Osteoblast (primary cell): ENCODE data around the gene TXNRD3. TPM values are rescaled to one million over a fixed set of nuclear protein-coding genes. Genes with fewer than 3 reads are reported as not detected.

Source experiments
- DNase-seq: peaks from one replicate; pipeline ENCODE4 v3.0.0; 2011; ENCODE audit warnings: low spot score, mixed read lengths; ENCODE audit not compliant: insufficient read length; ENCODE audit errors: missing footprints
- H2AFZ ChIP-seq: 2 replicates; pipeline ENCODE4 v1.6.0; 2011; ENCODE audit warnings: mild to moderate bottlenecking, low read length
- H3K27ac ChIP-seq: 2 replicates; pipeline ENCODE4 v1.5.1; 2011; ENCODE audit warnings: mild to moderate bottlenecking, low read depth, low read length, moderate library complexity
- H3K27me3 ChIP-seq: 2 replicates; pipeline ENCODE4 v1.6.0; 2012; ENCODE audit warnings: mild to moderate bottlenecking, control low read depth, inconsistent platforms, low read length, moderate library complexity; ENCODE audit not compliant: insufficient read depth
- H3K36me3 ChIP-seq: 2 replicates; pipeline ENCODE4 v1.5.1; 2011; ENCODE audit warnings: mild to moderate bottlenecking, low read length, control low read depth, moderate library complexity; ENCODE audit not compliant: insufficient read depth
- H3K4me1 ChIP-seq: 2 replicates; pipeline ENCODE4 v1.5.1; 2011; ENCODE audit warnings: mild to moderate bottlenecking, low read length, control low read depth, moderate library complexity; ENCODE audit not compliant: insufficient read depth
- H3K4me2 ChIP-seq: 2 replicates; pipeline ENCODE4 v1.6.0; 2011; ENCODE audit warnings: mild to moderate bottlenecking, low read length; ENCODE audit not compliant: insufficient read depth
- H3K4me3 ChIP-seq: fragments of 200-600 bp; sonication (generic); 3 replicates; pipeline ENCODE4 v1.5.1; 2012; ENCODE audit warnings: mild to moderate bottlenecking, low read length, inconsistent platforms; ENCODE audit not compliant: insufficient read depth
- H3K79me2 ChIP-seq: 2 replicates; pipeline ENCODE4 v1.6.0; 2012; ENCODE audit warnings: mild to moderate bottlenecking, low read length, control low read depth, inconsistent platforms; ENCODE audit not compliant: insufficient read depth
- H3K9me3 ChIP-seq: 2 replicates; pipeline ENCODE4 v1.5.1; 2011; ENCODE audit warnings: low read depth, low read length, control low read depth
- H4K20me1 ChIP-seq: 2 replicates; pipeline ENCODE4 v1.6.0; 2012; ENCODE audit warnings: mild to moderate bottlenecking, low read length, control low read depth; ENCODE audit not compliant: insufficient read depth
- total RNA-seq: library from RNA; depleted of rRNA; stranded (reverse); fragments of >200 nt; gene quantifications from 2 replicates; pipeline ENCODE4 v1.2.3, GENCODE V29; 2012
- TF ChIP-seq, protein P1 (sequence below): IDR thresholded peaks from 2 replicates; pipeline ENCODE4 v1.5.1; 2011; ENCODE audit warnings: mild to moderate bottlenecking, low read depth, low read length, moderate library complexity; ENCODE audit errors: extremely low read depth

TXNRD3 gene
- 18.1 and 20.3 TPM in 2 replicates for total RNA-seq

DNA sequence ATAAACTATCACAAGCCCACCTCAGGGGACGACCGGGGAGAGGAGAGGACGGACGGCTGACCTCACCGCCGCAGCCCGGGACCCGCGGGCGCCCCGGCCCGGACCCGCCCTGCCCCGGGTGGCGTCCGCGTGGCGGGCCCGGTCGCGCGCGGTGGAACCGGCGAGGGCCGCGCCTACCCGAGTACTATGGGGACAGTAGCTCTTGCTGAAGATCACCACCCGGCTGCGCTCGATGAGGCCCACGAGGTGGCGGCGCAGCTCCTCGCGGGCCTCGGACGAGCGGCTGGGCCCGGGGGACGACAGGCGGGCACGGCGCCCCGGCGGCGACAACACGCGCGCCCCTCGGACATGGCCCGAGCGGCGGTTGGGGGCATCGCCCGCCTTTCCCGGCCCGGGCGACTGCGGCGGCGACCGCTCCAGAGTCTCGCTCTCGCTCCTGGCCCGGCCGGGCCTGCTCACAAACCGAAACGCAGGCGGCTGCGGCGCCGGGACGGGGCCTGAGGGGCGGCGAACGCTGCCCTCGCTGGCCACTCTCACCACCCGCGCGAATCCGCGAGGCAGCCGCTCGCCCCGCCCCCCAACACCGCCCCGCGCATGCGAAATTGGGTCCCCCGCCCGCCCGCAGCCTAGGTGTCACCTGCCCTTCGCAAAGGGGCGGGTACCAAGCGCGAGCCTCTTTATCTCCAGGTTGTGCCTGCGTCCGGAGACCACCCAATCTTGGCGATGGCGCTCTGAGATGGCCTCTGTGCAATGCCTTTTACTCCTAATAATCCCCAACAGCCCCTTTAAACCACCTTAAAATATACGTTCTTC lies at the start of gene TXNRD3:
Gene TXNRD3 (minus strand): TSS at position 554 of the 813 bp plus-strand sequence.
- no peaks in the 10 kb centered on the region for H4K20me1 ChIP-seq
- H3K27me3 ChIP-seq, result peaks cover 10% of the 10 kb centered on the region
- peak within 1 kb of the TSS; percentile 79 for H3K4me2 ChIP-seq
- H3K4me1 ChIP-seq, result peaks cover 3% of the 10 kb centered on the region
- H2AFZ ChIP-seq, result peak within 1 kb of the TSS; percentile 81
- TF ChIP-seq, protein P1, sequence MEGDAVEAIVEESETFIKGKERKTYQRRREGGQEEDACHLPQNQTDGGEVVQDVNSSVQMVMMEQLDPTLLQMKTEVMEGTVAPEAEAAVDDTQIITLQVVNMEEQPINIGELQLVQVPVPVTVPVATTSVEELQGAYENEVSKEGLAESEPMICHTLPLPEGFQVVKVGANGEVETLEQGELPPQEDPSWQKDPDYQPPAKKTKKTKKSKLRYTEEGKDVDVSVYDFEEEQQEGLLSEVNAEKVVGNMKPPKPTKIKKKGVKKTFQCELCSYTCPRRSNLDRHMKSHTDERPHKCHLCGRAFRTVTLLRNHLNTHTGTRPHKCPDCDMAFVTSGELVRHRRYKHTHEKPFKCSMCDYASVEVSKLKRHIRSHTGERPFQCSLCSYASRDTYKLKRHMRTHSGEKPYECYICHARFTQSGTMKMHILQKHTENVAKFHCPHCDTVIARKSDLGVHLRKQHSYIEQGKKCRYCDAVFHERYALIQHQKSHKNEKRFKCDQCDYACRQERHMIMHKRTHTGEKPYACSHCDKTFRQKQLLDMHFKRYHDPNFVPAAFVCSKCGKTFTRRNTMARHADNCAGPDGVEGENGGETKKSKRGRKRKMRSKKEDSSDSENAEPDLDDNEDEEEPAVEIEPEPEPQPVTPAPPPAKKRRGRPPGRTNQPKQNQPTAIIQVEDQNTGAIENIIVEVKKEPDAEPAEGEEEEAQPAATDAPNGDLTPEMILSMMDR, result no peak
- DNase-seq, result peak; percentile 97
- peak within 1 kb of the TSS; percentile 60 for H3K27ac ChIP-seq
- H3K9me3 ChIP-seq, result no peaks in the 10 kb centered on the region
- H3K79me2 ChIP-seq, result peaks cover 15% of the 10 kb centered on the region
- H3K36me3 ChIP-seq, result no peaks in the 10 kb centered on the region
- peak within 1 kb of the TSS; percentile 75 for H3K4me3 ChIP-seq

DNA sequence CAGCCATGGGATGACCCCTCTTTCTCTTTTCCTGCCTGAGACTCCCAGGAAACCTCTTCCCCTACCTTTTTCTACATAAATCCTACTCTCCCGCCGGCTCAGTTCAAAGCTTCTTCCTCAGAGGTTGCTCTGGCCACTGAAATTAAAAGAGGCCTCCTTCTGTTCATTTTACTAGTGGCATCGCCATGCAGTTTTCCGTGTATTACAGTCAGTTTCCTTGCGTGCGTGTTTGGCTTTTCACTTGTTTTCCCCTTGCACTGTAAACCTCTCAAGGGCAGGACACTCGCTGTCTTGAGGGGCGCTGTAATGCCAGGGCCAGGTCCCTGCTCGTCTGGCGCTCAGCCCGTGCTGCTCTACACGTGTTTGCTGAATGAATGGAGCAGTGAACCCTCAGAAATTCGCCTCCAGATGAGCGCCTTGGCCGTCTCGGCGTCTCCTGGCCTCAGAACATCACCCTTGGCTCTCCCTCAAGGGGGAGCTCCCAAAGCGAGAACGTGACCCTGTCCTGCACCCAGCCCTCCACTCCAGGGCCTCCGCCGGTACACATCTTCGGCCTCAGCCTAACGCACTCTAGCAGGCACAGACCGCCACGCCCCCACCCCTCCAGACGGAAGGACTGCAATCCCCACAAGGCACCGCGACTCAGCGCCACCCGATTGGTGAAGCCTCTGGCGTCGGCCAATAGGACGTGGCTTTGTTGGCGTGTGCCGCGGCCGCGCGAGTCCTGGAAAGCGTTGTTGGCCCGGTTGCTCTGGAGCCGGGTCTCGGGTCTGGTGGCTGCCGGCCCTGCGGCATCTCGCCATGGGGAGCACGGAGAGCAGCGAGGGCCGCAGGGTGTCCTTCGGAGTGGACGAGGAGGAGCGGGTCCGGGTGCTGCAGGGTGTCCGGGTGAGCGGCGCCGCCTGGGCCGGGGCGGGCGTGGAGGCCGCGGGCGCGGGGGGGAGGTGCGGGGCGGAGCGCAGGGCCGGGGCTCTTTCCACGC lies 48.9 kb upstream of the TXNRD3 start, which contains the start of gene CHCHD6:
Gene CHCHD6 (plus strand): TSS at position 729 of the 982 bp plus-strand sequence. CDS start 73 bp downstream, at position 802.
- Histone ChIP-seq H3K4me3 (peak within 1 kb of the TSS; percentile 90), H3K27ac (no peak within 1 kb of the TSS)

DNA sequence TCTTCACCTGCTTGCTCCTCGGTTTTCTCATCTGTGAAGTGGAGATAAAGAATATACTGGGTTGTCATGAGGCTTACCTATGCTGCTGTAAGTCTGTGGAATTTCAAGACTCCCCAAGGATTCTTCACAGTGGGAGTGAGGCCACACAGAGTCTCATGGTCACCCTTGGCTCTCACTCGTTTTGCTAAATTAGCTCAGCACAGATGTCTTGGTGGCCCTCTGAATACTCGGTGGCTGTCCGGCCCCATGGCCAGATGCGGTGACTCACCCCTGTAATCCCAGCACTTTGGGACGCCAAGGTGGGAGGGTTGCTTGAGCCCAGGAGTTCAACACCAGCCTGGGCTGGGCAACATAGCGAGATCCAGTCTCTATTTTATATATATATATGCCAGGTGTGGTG lies 44.1 kb upstream of the TXNRD3 start:
- no peak overlapping the region for H3K27ac ChIP-seq
- H3K36me3 ChIP-seq, result no peaks in the 10 kb centered on the region
- H4K20me1 ChIP-seq, result no peaks in the 10 kb centered on the region
- H3K4me1 ChIP-seq, result peaks cover 8% of the 10 kb centered on the region
- no peaks in the 10 kb centered on the region for H3K9me3 ChIP-seq
- H3K4me2 ChIP-seq, result no peak overlapping the region
- TF ChIP-seq, protein P1, result no peak
- H2AFZ ChIP-seq, result no peak overlapping the region
- peaks cover 61% of the 10 kb centered on the region for H3K27me3 ChIP-seq
- DNase-seq, result no peak
- H3K79me2 ChIP-seq, result no peaks in the 10 kb centered on the region
- no peak overlapping the region for H3K4me3 ChIP-seq

More for the DNA sequence above, 48.9 kb upstream of the TXNRD3 start, which contains the start of gene CHCHD6:
- Histone ChIP-seq H3K79me2 (peaks cover 30% of the 10 kb centered on the region), H3K4me1 (peaks cover 13% of the 10 kb centered on the region), H3K27me3 (peaks cover 20% of the 10 kb centered on the region), H3K4me2 (peak within 1 kb of the TSS; percentile 95), H2AFZ (peak within 1 kb of the TSS; percentile 97), H3K9me3 (no peaks in the 10 kb centered on the region), H4K20me1 (peaks cover 4% of the 10 kb centered on the region), H3K36me3 (no peaks in the 10 kb centered on the region)
- peak; percentile 100 for DNase-seq
- TF ChIP-seq, protein P1, result no peak
